Stomach (tissue), 9 donors: ENCODE results near the gene FLT1. TPM values are rescaled to one million over a fixed set of nuclear protein-coding genes. Genes with fewer than 3 reads are reported as not detected.

Source experiments
- DNase-seq, 2 donors: peaks; one replicate each; pipeline versions ENCODE4 v3.0.0 to v3.0.0-alpha.2; 2013 to 2019
- H3K27ac ChIP-seq, 5 donors: fragments of 200-600 bp in 4 of 5; sonication (generic) in 4 of 5; one replicate each; pipeline ENCODE4 v1.5.1; 2013 to 2019; ENCODE audit warnings: mild to moderate bottlenecking in 1 of 5, moderate library complexity in 1 of 5
- H3K27me3 ChIP-seq, 3 donors: fragments of 200-600 bp; sonication (generic); one replicate each; pipeline ENCODE4 v1.5.1; 2017 to 2019; ENCODE audit warnings: mixed run types in 1 of 3
- H3K36me3 ChIP-seq, 4 donors: fragments of 200-600 bp; sonication (generic); 1 replicate in 3 of 4; 2 replicates in 1 of 4; pipeline ENCODE4 v1.5.1; 2016 to 2019
- H3K4me1 ChIP-seq, 4 donors: fragments of 200-600 bp; sonication (generic); one replicate each; pipeline ENCODE4 v1.5.1; 2016 to 2019
- H3K4me3 ChIP-seq, 4 donors: fragments of 200-600 bp; sonication (generic) in 3 of 4; one replicate each; pipeline ENCODE4 v1.5.1; 2016 to 2019; ENCODE audit warnings: mild to moderate bottlenecking in 1 of 4
- H3K9me3 ChIP-seq, 4 donors: fragments of 200-600 bp; sonication (generic); one replicate each; pipeline ENCODE4 v1.5.1; 2016 to 2019
- CTCF ChIP-seq, 7 experiments: fragments of 450-650 bp in 4 of 7; fragments of 200-600 bp in 3 of 7; sonication (generic) in 3 of 7; IDR thresholded peaks; one replicate each; pipeline ENCODE4 v1.5.1; 2016 to 2019; ENCODE audit warnings: antibody characterized with exemption in 7 of 7, control low read depth in 2 of 7, mild to moderate bottlenecking in 1 of 7
- EP300 ChIP-seq: sonication (generic); formaldehyde crosslinking; IDR thresholded peaks from one replicate; pipeline ENCODE4 v1.6.1; 2017; ENCODE audit warnings: antibody characterized with exemption
- POLR2A ChIP-seq, 4 donors: fragments of 450-650 bp; IDR thresholded peaks; one replicate each; pipeline ENCODE4 v1.6.1; 2016; ENCODE audit warnings: antibody characterized with exemption in 4 of 4, control low read depth in 2 of 4, mild to moderate bottlenecking in 1 of 4, moderate library complexity in 1 of 4
- POLR2AphosphoS5 ChIP-seq, 3 donors: sonication (generic); formaldehyde crosslinking; IDR thresholded peaks; one replicate each; pipeline ENCODE4 v1.6.1; 2016; ENCODE audit warnings: antibody characterized with exemption in 3 of 3
- WGBS, 5 donors: extraction: QIAGEN DNeasy Blood & Tissue Kit in 3 of 5; methylation state at CpG; one replicate each; pipeline versions ENCODE4 v1.1.5 to v1.1.7; 2013 to 2018; 5-methylcytosine and 5-hydroxymethylcytosine counted together
- intact Hi-C: fragments of 100-400 bp; cut with DNase I; formaldehyde crosslinking; loops from one replicate; pipeline ENCODE4 v1.15.1; 2023; ENCODE audit warnings: low total_unique reads
- polyA plus RNA-seq, 3 donors: library from polyadenylated mRNA; stranded (reverse); fragments of 200-250 nt; gene quantifications; one replicate each; pipeline ENCODE4 v1.2.3, GENCODE V29; 2013
- total RNA-seq, 5 donors: library from RNA; depleted of rRNA; stranded (reverse); fragments of >200 nt; gene quantifications; one replicate each; pipeline versions ENCODE4 v1.1.0 to v1.2.3, GENCODE V29; 2014 to 2016
- donor health status: healthy with polysubstance abuse.
- donor health status: Bipolar disorder and iron deficiency.
- donor health status: healthy.

Gene FLT1
- total and polyA plus RNA-seq, 8 donors: 1.00 to 41.9 (median 3.6) TPM; not detected in 1

- intact Hi-C loops: no loop called here
- TF ChIP-seq CTCF (IDR thresholded peaks at IDR 0.05) (no peak), POLR2AphosphoS5 (IDR thresholded peaks at IDR 0.05) (no peak), EP300 (no peak), POLR2A (IDR thresholded peaks at IDR 0.05) (no peak)
- Histone ChIP-seq H3K36me3 (no peaks in the 10 kb centered on the region), H3K27ac (no peak overlapping the region), H3K4me1 (no peaks in the 10 kb centered on the region), H3K4me3 (no peak overlapping the region), H3K27me3 (peaks cover 0 to 18% (median 0%) of the 10 kb centered on the region in 3 donors), H3K9me3 (no peaks in the 10 kb centered on the region)
- DNase-seq: no peak
- WGBS, 5 donors: 83 to 90% (median 87%) methylated on average over 5 of the region's 5 CpGs
These were observed 101.9 kb downstream of the FLT1 start for GRCh38 chr13:28392896-28393505.

DNA sequence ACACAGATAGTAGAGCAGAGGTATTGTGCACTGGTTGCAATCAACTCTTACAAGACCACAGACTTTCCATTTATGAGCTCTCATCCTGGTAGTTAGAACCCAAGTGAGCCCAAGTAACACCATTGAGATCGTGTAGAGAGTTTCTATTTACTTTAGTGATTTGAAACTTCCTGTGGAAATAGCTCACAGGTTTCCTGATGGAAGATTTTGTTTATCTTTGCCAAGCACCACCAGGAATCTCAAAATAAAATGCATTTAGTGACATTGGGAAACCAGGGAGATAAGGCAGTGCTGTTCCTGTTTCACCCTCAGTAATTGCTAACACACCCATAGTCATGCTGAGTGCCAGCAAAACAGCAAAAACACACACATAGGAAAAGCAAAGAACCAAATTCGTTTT is 102.5 kb downstream of the FLT1 start:
- DNase-seq: peak in 1 of 2 donors; percentile 21
- Histone ChIP-seq H3K9me3 (no peaks in the 10 kb centered on the region), H3K4me3 (no peak overlapping the region), H3K27me3 (peaks cover 0 to 21% (median 0%) of the 10 kb centered on the region in 3 donors), H3K36me3 (no peaks in the 10 kb centered on the region), H3K27ac (no peak overlapping the region), H3K4me1 (no peaks in the 10 kb centered on the region)
- WGBS, 5 donors: 7 to 23% (median 14%) methylated on average over 2 of the region's 2 CpGs
- intact Hi-C loops: no loop called here
- TF ChIP-seq POLR2AphosphoS5 (IDR thresholded peaks at IDR 0.05): peak in 1 of 3 donors; percentile 12
- no peak for TF ChIP-seq EP300

DNA sequence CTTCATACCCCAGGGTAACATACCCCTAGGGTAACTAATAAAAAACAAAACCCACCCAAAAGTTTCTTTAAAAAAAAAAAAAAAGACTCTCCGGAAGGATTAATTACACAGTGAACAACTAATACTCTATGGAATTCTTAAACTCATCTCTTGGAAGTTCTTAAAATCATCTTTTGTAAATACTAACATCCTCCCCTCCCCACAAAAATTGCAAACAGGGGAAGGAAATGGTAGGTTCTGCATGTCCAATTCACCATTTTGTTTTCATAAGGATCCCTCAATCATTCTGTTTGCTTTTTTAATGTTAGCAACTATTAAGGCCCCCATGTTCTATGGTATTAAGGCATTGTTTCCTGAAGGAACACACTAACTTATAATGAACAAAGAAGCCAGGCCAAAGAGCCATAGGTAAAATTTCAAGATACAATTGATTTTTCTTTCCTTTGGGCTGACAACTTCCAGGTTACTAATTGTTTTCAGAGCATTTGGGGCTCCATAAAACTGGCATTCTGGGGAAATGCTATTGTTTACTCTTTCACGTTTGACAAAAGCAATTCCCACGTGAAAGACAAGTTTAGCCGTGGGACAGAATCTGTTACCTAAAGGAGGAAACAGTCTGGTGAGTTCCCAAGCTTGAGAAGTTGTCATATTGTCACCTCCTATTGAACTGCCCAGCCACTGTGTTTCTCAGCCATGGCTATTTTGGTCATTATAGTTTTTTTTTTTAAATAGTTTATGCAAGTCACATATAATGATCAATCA is 107.0 kb downstream of the FLT1 start:
- Histone ChIP-seq H3K27ac (no peak overlapping the region), H3K4me1 (no peaks in the 10 kb centered on the region), H3K27me3 (peaks cover 0 to 15% (median 0%) of the 10 kb centered on the region in 3 donors), H3K9me3 (no peaks in the 10 kb centered on the region), H3K36me3 (no peaks in the 10 kb centered on the region), H3K4me3 (no peak overlapping the region)
- WGBS, 5 donors: 39 to 46% (median 42%) methylated on average over 4 of the region's 4 CpGs
- intact Hi-C loops: no loop called here
- no peak for DNase-seq
- TF ChIP-seq POLR2A (IDR thresholded peaks at IDR 0.05) (no peak), POLR2AphosphoS5 (IDR thresholded peaks at IDR 0.05) (no peak), CTCF (IDR thresholded peaks at IDR 0.05) (no peak), EP300 (no peak)

- no peak for TF ChIP-seq POLR2AphosphoS5 (IDR thresholded peaks at IDR 0.05)
- Histone ChIP-seq H3K27me3 (peaks cover 0 to 20% (median 0%) of the 10 kb centered on the region in 3 donors), H3K36me3 (no peaks in the 10 kb centered on the region), H3K27ac (no peak overlapping the region), H3K4me3 (no peak overlapping the region), H3K9me3 (no peaks in the 10 kb centered on the region), H3K4me1 (no peaks in the 10 kb centered on the region)
- DNase-seq: no peak
- WGBS, 5 donors: 46 to 72% (median 66%) methylated on average over 1 of the region's 1 CpG
- intact Hi-C loops: no loop called here
These were observed 109.6 kb downstream of the FLT1 start for GRCh38 chr13:28385362-28385761.

- no peak overlapping the region for H3K4me3 ChIP-seq
- WGBS, 5 donors: 72 to 83% (median 79%) methylated on average over 4 of the region's 4 CpGs
- H3K36me3 ChIP-seq: no peaks in the 10 kb centered on the region
- DNase-seq: no peak
- intact Hi-C loops: no loop called here
- no peaks in the 10 kb centered on the region for H3K9me3 ChIP-seq
- no peak overlapping the region for H3K27ac ChIP-seq
- H3K27me3 ChIP-seq: peaks cover 0 to 20% (median 0%) of the 10 kb centered on the region in 3 donors
- no peaks in the 10 kb centered on the region for H3K4me1 ChIP-seq
- no peak for TF ChIP-seq CTCF (IDR thresholded peaks at IDR 0.05)
- no peak for TF ChIP-seq POLR2A (IDR thresholded peaks at IDR 0.05)
- no peak for TF ChIP-seq EP300
- TF ChIP-seq POLR2AphosphoS5 (IDR thresholded peaks at IDR 0.05): no peak
These were observed 110.1 kb downstream of the FLT1 start for GRCh38 chr13:28384789-28385188.
